ENCODE results near the gene COL6A3. TPM values are rescaled to one million over a fixed set of nuclear protein-coding genes. Genes with fewer than 3 reads are reported as not detected.

Gene COL6A3
- total and polyA plus RNA-seq, 2 of the 13 experiments (the other 11 are each of a cell fraction or from before 2014, with no cell fraction given), result 0.03 TPM; not detected in 1

GRCh38 chr2:237437566-237437965, 23.6 kb upstream of the COL6A3 start:
- H3K79me2 ChIP-seq (ENCODE audit: insufficient read depth, low read length), result no peaks in the 10 kb centered on the region
- H3K9me3 ChIP-seq (ENCODE audit: low read length), result no peaks in the 10 kb centered on the region
- H3K27ac ChIP-seq (ENCODE audit: extremely low read length, insufficient read depth, low read length), result no peak overlapping the region
- no peak overlapping the region for H2AFZ ChIP-seq (ENCODE audit: low read length)
- ATAC-seq (no peak), FAIRE-seq (no peak), DNase-seq (ENCODE audit: low spot score) (no peak)
- WGBS (ENCODE audit: low lambda C conversion rate), result 7% methylated on average over 3 of the region's 5 CpGs
- H3K4me3 ChIP-seq (replicated peaks in 1 of 3; ENCODE audit: insufficient read depth in 1 of 3, low read depth in 2 of 3, low read length in 3 of 3), result no peak overlapping the region
- H3K27me3 ChIP-seq (ENCODE audit: control insufficient read depth in 1 of 2, insufficient read depth in 2 of 2, low read length in 2 of 2), result peaks cover 4 to 44% of the 10 kb centered on the region in 2 experiments
- in situ Hi-C loops (cut with HindIII; ENCODE audit: extremely low pct_ligation_motif_present, low pct_unique_long_range_greater_than_20kb), result no loop called here
- intact Hi-C loops (cut with micrococcal nuclease; ENCODE audit: unreplicated experiment), result no loop called here
- ChIA-PET CTCF (ENCODE audit: low intra/inter-chr PET ratio, low total read pairs) (no interaction called here), POLR2A (no interaction called here)
- no peaks in the 10 kb centered on the region for H3K4me1 ChIP-seq (ENCODE audit: insufficient read depth, low read length)
- no peak overlapping the region for H3K4me2 ChIP-seq (ENCODE audit: low read depth, low read length)
- BruUV-seq (replicated peaks), result no TSS peak
- TF ChIP-seq TBX3 (IDR thresholded peaks at IDR 0.05; ENCODE audit: borderline replicate concordance) (no peak), SSRP1 (CRISPR knock-in tag; IDR thresholded peaks at IDR 0.05) (no peak), ZNF451 (CRISPR knock-in tag; IDR thresholded peaks at IDR 0.05) (no peak), HMG20B (CRISPR knock-in tag; conservative IDR thresholded peaks at IDR 0.05) (no peak), ELF4 (CRISPR knock-in tag; IDR thresholded peaks at IDR 0.05; ENCODE audit: borderline replicate concordance) (no peak), ZNF652 (CRISPR knock-in tag; IDR thresholded peaks at IDR 0.05; ENCODE audit: borderline replicate concordance, low read depth) (no peak)
- H3K36me3 ChIP-seq (replicated peaks in 1 of 2; ENCODE audit: control insufficient read depth in 1 of 2, insufficient read depth in 2 of 2, low read length in 2 of 2), result no peaks in the 10 kb centered on the region
- H3K9ac ChIP-seq (ENCODE audit: insufficient read depth, low read depth, low read length), result no peak overlapping the region
- no peaks in the 10 kb centered on the region for H4K20me1 ChIP-seq (ENCODE audit: insufficient read depth, low read length)

- FAIRE-seq, result no peak
- POLR2A ChIA-PET, result no interaction called here
- H3K27ac ChIP-seq (ENCODE audit: extremely low read length, insufficient read depth, low read length), result no peak overlapping the region
These were observed 22.1 kb upstream of the COL6A3 start for GRCh38 chr2:237435844-237436587.

More at GRCh38 chr2:237435844-237436587, 22.1 kb upstream of the COL6A3 start:
- H3K9ac ChIP-seq (ENCODE audit: insufficient read depth, low read depth, low read length), result no peak overlapping the region
- CTCF ChIA-PET (ENCODE audit: low intra/inter-chr PET ratio, low total read pairs), result no interaction called here
- no peak for TF ChIP-seq FIP1L1 (IDR thresholded peaks at IDR 0.05; ENCODE audit: borderline replicate concordance, insufficient read depth, low read depth, low read length)
- no peaks in the 10 kb centered on the region for H3K36me3 ChIP-seq (replicated peaks in 1 of 2; ENCODE audit: control insufficient read depth in 1 of 2, insufficient read depth in 2 of 2, low read length in 2 of 2)
- 14% methylated on average over 10 of the region's 10 CpGs for WGBS (ENCODE audit: low lambda C conversion rate)
- in situ Hi-C loops (cut with HindIII; ENCODE audit: extremely low pct_ligation_motif_present, low pct_unique_long_range_greater_than_20kb) (no loop called here), intact Hi-C loops (cut with micrococcal nuclease; ENCODE audit: unreplicated experiment) (no loop called here)
- H4K20me1 ChIP-seq (ENCODE audit: insufficient read depth, low read length), result no peaks in the 10 kb centered on the region
- H3K4me3 ChIP-seq (replicated peaks in 1 of 3; ENCODE audit: insufficient read depth in 1 of 3, low read depth in 2 of 3, low read length in 3 of 3), result no peak overlapping the region
- H3K4me2 ChIP-seq (ENCODE audit: low read depth, low read length), result no peak overlapping the region
- no peaks in the 10 kb centered on the region for H3K4me1 ChIP-seq (ENCODE audit: insufficient read depth, low read length)
- H3K79me2 ChIP-seq (ENCODE audit: insufficient read depth, low read length), result no peaks in the 10 kb centered on the region
- BruUV-seq (replicated peaks), result no TSS peak
- ATAC-seq (no peak), DNase-seq (ENCODE audit: low spot score) (no peak)
- H3K27me3 ChIP-seq (ENCODE audit: control insufficient read depth in 1 of 2, insufficient read depth in 2 of 2, low read length in 2 of 2), result peaks cover 4 to 46% of the 10 kb centered on the region in 2 experiments
- H3K9me3 ChIP-seq (ENCODE audit: low read length), result no peaks in the 10 kb centered on the region
- no peak overlapping the region for H2AFZ ChIP-seq (ENCODE audit: low read length)

Measured in HepG2 (cell line).